GM21528 (cell line): ENCODE results near the gene INIP.
A peak's percentile ranks its signal among the peaks of the same experiment; 100 is the strongest.
"Not testable (repeated sequence)": the region's sequence is repeated elsewhere in the genome, so short reads cannot be mapped to it uniquely, and the experiment has no call there.

Source experiments
- ATAC-seq: cut with Tn5 transposase; IDR thresholded peaks from one replicate; pipeline ENCODE4 v1.9.1; 2021; ENCODE audit warnings: mild to moderate bottlenecking, moderate library complexity; ENCODE audit not compliant: unreplicated experiment, low FRiP score

The INIP gene

DNA sequence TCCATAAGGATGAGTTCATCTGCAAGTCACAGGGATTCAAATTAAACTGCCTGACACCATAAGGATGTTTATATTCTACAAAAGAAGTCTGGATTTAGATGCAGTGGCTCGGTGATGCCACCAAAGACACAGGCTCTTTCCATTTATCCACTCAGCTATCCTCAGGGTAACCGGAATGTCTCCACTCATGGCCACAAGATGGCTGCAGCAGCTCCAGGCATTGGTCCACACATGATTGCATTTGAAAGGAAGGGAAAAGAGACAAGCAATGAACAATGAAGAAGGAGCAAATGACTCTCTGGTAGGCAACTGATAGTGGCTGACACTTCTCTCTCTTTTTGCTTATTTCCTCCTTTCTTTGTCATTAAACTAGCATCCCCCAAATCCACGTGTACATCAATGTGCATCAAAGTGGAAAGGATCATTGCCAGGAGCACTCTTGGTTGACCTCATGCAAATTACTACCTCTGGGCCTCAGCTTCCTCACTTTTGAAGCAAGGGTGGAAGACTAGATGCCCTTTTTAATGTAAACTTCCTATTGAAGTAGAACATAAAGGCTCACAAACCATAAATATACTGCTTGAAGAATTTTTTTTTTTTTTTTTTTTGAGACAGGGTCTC lies 25.4 kb upstream of the INIP start:
- ATAC-seq, result no peak

DNA sequence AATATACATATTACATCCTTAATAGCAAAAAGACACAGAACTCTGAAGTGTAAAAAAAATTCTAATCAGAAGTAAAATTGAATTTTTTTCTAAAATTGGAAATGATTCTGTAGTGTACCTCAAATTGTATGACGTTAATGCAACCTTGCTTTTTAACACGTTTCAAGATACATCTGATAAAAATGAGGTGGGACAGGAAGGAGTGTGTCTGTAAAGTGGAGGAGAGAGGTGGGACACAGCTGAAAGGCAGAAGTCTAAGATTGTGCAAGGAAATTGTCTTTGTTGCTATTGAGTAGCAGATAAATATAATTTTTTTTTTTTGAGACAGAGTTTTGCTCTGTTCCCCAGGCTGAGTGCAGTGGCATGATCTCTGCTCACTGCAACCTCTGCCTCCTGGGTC lies 17.0 kb upstream of the INIP start:
- no peak for ATAC-seq

DNA sequence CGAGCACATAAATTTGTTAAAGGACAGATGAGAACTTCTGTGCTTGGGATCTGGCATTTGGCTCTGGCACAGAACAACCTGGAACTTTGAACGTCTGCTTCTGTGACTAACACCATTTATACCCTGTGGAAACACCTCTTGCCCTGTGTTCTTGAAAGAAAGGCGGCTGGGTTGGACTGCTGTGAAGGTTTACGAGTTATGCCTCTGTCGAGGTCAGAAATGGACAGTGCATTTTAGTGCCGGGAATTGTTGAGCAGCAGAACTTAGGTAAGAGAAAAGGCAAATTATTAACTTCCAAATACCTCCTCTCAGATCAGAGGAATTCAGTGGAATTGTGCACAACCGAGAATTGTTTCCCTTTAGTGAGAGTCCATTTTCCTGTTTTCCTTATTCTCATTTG lies 14.1 kb upstream of the INIP start:
- no peak for ATAC-seq

DNA sequence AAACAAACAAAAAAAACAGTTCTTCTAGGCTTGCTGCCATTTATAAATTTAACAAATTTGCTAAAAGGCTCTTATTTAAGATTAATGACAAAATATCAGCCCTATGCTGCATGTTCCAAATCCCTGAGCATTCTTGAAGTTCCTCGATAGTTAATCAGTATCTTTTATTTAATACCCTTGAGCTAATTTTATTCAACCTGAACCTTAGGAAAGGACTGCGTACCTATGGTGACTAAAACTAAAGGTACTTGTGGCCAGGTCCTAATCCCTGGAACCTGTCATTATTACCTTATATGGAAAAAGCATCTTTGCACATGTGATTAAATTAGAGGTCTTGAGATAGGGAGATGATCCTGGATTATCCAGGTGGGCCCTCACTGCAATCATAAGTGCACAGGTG lies 10.5 kb upstream of the INIP start:
- no peak for ATAC-seq

DNA sequence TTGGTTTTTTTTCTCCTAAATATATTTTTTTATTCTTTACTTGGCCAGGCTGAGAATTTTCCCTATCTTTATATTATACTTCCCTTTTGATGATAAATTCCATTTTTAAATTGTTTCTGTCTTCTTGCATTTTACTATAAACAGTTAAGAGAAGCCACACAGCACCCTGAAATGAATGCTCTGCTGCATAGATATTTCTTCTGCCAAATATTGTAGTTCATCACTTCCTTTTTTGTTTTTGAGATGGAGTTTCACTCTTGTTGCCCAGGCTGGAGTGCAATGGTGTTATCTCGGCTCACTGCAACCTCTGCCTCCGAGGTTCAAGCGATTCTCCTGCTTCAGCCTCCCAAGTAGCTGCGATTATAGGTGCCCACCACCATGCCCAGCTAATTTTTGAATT lies 8.5 kb upstream of the INIP start:
- ATAC-seq, result no peak

DNA sequence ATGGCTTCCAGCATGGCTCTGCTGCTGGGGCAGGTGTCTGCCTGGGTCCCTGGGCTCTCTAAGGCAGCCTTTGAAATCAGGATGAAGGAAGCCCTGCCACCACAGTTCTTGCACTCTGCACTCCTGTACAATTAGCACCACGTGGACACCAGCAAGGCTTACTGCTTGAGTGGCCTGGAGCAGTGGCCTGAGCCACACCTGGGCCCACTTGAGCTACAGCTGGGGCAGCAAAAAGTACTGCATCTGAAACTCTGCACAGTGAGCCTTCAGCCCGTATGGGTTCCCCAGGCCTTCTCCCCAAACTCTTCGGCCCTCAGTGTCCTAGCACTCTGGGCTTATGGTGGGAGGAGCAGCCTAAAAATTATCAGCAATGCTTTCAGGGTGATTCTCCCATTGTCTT lies 8.0 kb upstream of the INIP start:
- no peak for ATAC-seq

DNA sequence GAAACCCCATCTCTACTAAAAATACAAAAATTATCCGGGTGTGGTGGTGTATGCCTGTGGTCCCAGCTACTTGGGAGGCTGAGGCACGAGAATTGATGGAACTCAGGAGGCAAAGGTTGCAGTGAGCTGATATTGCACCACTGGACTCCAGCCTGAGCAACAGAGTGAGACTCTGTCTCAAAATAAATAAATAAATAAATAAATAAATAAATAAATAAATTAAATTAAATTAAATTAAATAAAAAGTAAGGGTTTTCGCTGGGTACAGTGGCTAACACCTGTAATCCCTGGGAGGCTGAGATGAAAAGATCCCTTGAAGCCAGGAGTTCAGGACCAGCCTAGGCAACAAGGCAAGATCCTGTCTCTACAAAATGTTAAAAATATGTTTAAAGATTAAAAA lies 4.8 kb upstream of the INIP start:
- ATAC-seq, result not testable (repeated sequence)

DNA sequence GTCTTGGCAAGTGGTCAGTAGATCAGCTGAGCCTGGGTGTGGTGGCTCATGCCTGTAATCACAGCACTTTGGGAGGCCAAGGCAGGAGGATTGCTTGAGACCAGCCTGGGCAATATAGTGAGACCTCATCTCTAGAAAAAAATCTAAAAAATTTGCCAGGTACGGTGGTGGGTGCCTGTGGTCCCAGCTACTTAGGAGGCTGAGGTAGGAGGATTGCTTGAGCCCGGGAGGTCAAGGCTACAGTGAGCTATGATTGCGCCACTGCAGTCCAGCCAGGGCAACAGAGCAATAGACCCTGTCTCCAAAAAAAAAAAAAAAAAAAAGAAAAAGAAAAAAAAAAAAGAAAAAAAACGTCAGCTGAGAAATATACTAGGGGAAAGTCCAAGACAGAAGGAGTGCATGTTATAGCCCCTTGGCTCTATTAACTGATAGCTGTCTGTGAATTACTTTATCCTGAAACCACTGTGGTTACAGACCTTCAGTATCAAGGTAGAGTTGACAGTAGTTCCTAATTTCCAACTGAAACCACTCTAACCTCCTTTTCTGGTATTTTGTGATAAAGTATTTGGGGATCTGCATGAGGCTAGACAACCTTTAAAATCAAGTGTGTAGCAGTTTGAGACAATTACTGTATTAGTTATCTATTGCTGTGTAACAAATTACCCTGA lies 2.3 kb upstream of the INIP start:
- ATAC-seq, result no peak

DNA sequence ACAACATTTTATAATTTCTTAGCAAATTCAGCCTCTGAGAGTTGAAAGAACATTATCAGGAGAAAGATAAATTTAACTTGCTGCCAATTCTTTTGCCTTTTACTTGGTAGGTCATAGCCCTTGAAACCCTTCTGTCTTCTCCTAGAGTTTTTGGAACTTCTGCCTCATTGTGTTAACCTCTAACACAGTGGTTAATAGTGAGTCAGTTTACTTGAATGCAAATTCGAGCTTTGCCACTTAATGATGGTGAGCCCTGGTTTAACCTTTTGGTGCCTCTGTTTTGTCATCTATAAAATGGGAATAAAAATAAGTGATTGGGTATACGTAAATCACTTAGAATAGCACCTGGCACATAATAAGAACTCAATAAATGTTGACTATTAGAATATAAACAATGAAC lies 1.8 kb upstream of the INIP start:
- ATAC-seq, result no peak

DNA sequence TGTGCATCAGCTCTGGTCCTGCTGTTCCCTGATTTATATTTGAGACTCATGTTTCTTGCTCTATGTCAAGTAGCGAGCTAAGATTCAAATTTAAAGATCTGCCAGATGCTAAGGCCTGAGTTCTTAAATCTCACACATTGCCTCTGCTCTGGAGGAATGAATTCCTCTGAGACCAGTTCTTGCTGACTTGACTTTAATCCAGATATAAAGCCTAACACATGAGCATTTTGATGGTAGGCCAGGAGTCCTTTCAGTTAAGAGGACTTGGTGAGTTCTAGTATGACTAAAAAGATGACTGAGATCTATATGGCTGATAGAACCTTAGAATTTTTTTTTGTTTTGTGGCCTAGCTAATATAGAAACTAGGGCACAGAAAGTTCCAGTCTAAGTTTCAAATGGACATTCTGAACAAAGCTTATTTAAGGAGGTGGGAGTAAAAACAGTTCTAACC lies 1.3 kb upstream of the INIP start:
- no peak for ATAC-seq

DNA sequence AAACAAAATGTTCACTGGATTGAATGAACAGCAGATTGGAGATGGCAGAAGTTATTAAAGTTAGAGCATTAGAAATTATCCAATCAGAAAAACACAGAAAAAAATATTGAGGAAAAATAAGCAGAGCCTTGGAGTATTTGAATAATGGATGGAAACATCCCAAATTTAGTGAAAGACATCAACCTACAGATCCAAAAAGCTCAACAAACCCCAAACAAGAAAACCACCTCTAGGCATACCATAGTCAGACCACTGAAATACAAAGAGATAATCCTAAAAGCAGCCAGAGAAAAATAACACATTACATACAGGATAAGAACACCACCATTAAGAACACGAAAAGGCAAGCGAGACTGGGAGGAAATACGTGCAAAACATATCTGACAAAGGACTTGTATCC lies 5.2 kb downstream of the INIP start:
- no peak for ATAC-seq

DNA sequence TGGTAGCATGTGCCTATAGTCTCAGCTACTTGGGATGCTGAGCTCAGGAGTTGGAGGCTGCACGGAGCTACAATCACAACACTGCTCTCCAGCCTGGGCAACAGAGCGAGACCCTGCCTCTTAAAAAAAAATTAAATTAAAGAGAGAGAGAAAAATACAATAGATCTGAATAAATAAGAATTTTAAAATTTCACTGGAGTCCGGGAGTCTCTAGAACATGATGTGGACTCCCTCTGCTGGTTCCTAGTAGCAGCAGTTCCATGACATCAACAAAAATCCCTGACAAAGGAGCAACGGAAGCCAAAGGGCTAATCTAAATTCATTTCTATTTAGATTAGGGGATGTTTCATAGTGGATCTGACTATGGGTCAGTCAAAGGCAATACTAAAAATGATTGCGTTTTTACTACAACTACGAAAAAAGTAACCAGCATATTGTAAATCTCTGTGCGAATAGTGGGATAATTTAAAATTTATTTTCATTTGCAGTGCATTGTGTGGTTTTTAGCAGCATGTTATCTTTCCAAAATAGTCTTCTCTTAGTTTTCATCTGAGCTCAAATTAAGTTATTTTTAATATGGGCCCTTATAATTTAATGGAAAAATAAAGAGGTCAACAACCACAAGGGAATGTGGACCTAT lies 6.7 kb downstream of the INIP start:
- no peak for ATAC-seq

DNA sequence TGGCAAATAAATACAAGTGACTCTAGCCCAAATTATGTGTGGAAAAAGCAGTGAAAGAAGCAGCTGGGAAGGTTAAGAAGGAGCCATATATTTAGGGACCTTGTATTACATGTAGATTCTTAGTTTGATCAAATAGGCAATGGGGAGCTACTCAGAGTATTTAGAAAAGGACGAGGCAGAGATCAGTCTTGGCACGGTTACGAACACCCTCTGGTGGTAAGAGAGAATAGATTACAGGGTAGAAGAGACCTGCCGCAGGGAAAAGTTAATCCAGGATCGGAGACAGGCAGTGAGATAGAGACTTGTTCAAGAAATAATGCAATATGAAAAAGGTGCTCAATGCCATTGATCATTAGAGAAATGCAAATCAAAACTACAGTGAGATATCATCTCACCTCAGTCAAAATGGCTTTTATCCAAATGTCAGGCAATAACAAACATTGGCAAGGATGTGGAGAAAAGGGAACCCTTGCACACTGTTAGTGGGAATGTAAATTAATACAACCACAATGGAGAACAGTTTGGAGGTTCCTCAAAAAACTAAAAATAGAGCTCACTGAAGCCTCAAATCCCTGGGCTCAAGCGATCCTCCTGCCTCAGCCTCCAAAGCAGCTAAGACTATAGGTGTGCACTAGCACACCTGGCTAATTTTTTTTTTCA lies 12.0 kb downstream of the INIP start:
- ATAC-seq, result no peak

DNA sequence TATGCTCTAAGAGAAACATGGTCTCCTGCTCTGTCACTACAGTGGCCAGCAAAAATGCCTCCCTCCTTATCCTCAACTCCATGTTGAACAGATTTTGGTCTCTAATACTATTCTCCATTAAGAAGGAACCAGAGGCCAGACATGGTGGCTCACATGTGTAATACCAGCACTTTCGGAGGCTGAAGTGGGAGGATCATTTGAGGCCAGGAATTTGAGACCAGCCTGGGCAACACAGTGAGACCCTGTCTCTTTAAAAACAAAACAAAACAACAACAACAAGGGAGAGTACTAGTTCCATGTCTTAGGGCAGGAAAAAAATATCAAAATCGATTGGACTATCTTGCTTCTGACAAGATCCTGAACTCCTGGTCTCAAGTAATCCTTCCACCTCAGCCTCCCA lies 14.6 kb downstream of the INIP start:
- no peak for ATAC-seq

DNA sequence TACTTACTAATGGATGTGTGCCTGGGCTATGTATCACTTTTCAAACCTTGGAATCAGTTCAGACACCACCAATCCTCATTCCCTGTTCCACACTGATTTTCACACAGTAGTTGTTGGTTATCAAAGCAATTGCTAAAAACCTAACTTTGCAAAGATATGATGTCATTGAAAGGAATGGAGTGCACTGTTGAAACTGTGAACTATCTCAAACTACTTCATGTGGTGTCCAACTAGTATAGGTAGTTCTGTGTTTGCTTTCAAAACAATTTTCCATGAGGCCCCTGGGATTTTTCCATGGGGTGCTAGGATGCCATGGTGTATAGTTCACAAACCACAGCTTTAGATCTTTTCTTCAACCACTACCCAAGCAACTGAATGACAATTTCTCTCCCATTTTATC lies 17.8 kb downstream of the INIP start:
- no peak for ATAC-seq

DNA sequence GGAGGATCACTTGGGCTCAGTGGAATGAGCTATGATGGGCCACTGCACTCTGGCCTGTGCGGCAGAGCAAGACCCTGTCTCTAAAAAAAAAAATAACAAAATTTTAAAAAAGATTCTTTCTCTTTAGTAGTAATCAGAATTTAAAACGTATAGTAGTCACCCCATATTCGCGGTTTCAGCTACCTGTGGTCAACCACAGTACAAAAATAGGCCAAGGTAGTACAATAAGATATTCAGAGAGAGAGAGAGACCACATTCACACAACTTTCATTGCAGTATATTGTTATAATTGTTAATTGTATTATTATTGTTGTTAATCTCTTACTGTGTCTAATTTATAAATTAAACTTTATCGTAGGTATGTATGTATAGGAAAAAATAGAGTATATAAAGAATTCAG lies 18.7 kb downstream of the INIP start:
- peak; percentile 83 for ATAC-seq

DNA sequence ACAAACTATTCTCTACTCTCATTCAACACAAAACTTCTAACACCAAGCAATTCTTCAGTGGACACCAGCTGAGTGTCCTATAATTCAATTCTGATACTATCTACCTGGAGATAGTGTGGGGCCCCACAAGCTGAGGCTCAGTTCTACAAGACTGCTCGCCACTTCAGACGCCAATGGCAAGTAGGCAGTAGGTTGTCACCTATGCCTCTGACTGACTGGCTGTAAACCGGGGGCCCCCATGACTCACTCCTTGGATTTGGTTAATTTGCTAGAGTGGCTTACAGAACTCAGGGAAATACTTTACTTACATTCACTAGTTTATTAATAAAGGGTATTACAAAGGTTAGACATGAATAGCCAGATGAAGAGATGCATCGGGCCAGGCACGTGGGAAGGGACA lies 21.5 kb downstream of the INIP start:
- no peak for ATAC-seq

DNA sequence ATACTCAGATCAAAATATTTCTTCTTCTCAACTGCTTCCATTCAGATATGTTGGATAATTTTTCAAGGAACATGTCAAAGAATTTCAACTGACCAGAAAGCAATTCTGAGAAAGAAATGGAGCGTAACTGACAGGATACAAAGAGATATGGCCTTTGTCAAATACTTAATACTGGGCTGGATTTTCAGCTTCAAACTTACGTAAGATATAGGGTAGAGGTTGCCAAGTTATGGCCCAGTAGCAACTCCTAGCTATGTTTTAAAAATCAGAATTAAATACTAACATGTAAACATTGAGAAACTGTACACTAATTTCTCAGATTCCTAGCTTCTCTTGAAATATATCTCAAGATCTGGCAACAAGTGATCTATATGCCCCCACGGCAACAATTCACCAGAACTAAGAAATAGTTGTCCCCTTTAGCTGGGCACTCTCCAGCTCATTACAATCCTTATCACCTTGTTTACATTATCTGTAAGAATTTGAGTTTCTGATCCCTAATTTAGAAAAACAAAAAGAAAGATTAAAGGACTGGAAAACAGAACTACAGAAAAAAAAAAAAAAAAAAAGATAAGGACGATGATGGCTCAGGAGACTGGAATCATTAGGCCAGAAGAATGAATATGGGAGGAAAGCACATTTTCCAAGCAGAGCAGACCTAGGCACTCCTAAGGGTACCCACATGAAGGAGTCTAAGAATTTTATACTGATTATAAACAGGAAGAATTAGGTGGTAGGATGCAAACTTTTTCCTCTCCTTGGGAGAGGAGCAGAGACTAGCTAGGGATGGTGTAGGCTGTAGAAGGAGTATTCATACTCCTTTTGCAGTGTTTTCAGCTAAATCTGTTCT lies 23.0 kb downstream of the INIP start:
- ATAC-seq, result no peak

DNA sequence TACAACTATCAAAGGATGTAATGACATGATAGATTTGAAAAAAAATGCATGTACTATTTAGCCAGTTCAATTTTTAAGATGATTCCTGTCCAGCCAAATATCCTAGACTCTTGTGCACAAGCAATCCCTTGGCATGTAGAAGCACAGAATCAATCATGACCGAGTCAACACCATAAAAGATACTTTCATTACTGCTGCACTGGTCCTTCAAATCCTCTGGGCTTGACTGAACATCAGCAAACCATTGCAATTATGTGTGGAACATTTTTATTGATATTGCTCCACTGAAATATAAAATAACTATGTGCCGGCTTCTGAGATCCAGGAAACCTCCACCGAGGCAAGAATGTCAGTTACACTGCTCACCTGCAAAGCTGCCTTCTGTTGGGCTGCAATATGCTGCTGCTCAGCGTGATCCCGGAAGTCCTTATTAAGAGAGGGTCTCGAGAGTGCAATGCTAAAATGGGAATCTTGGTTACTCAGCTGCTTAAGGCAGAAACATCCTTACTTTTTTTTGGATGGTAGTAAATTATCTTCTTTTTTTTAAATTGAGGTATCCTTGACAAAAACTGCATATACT lies 28.7 kb downstream of the INIP start:
- no peak for ATAC-seq

DNA sequence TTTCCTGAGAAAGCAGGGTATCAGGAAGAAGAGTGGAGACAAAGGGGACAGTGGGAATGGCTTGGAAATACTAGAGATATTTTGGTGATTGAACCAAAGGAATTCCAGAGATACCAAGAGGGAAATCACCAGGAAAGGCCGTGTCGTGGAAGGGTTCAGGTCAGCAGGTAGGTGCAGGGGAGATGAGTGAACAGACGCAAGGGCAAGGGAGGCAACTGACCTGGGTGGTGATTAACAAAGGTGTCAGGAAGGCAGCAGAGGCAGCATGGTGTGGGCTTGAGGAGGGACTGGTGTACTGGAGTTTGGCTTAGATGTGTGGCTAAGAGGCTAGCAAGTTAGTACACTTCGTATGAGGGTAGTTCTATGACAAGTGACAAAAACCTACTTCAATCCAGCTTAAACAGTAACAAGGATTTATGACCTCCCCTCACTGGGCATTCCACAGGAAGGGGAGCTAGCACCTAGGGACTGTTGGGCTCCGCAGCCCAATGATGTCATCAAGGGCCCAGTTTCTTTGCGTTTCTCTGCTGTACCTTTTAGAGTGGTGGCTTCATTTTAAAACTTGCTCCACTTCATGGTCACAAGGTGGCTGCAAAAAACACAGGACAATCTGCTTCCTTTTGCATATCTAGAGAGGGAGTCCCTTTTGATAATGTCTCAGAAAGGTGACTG lies 37.0 kb downstream of the INIP start:
- ATAC-seq, result no peak
